ENCODE measurements around the gene PTGER1.

- TF ChIP-seq, protein P1, sequence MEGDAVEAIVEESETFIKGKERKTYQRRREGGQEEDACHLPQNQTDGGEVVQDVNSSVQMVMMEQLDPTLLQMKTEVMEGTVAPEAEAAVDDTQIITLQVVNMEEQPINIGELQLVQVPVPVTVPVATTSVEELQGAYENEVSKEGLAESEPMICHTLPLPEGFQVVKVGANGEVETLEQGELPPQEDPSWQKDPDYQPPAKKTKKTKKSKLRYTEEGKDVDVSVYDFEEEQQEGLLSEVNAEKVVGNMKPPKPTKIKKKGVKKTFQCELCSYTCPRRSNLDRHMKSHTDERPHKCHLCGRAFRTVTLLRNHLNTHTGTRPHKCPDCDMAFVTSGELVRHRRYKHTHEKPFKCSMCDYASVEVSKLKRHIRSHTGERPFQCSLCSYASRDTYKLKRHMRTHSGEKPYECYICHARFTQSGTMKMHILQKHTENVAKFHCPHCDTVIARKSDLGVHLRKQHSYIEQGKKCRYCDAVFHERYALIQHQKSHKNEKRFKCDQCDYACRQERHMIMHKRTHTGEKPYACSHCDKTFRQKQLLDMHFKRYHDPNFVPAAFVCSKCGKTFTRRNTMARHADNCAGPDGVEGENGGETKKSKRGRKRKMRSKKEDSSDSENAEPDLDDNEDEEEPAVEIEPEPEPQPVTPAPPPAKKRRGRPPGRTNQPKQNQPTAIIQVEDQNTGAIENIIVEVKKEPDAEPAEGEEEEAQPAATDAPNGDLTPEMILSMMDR (IDR thresholded peaks at IDR 0.05), result no peak
- no peak; the same call in 1 of the 2 replicates for TF ChIP-seq POLR2AphosphoS5 (IDR thresholded peaks at IDR 0.05; ENCODE audit: low read depth, low read length)
These were observed 44.8 kb upstream of the PTGER1 start for GRCh38 chr19:14519860-14520407.
